Loucy (cell line): ENCODE results near the gene CGB2.

Experiments used
- CTCF ChIP-seq: fragments of 200-600 bp; sonication (generic); conservative IDR thresholded peaks from 2 replicates; pipeline ENCODE4 v1.5.1; 2014; ENCODE audit warnings: mild to moderate bottlenecking, antibody characterized with exemption, low read length
- EZH2phosphoT487 ChIP-seq: fragments of 200-600 bp; IDR thresholded peaks from 2 replicates; pipeline ENCODE4 v1.6.1; 2018; ENCODE audit warnings: antibody characterized with exemption, mild to moderate bottlenecking, moderate library complexity, borderline replicate concordance

- peak; percentile 79 for TF ChIP-seq CTCF
- no peak for TF ChIP-seq EZH2phosphoT487
Observed at GRCh38 chr19:48993175-48994034, 38.3 kb upstream of the CGB2 start, which contains the start of the genes GYS1 and RUVBL2.
